HG02588 (cell line): ENCODE measurements around the gene FTO.
"Not testable (repeated sequence)": the region's sequence is repeated elsewhere in the genome, so short reads cannot be mapped to it uniquely, and the experiment has no call there.

Experiments
- ATAC-seq: cut with Tn5 transposase; IDR thresholded peaks from one replicate; pipeline ENCODE4 v1.9.1; 2021; ENCODE audit warnings: mild to moderate bottlenecking, moderate library complexity; ENCODE audit not compliant: unreplicated experiment

FTO gene

DNA sequence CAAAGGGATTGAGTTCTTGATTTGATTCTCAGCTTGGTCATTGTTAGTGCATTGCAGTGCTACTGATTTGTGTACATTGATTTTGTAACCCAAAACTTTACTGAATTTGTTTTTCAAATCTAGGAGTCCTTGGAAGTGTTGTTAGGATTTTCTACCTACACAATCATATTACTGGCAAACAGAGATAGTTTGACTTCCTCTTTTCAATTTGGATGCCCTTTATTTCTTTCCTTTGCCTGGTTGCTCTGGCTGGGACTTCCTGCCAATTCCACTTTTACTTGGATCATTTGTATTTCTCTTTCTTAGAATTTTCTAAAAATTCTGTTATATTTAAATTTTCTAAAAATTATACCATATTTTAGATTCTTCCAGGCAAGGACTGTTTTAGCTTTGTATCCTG lies 151.1 kb downstream of the FTO start:
- ATAC-seq: no peak

DNA sequence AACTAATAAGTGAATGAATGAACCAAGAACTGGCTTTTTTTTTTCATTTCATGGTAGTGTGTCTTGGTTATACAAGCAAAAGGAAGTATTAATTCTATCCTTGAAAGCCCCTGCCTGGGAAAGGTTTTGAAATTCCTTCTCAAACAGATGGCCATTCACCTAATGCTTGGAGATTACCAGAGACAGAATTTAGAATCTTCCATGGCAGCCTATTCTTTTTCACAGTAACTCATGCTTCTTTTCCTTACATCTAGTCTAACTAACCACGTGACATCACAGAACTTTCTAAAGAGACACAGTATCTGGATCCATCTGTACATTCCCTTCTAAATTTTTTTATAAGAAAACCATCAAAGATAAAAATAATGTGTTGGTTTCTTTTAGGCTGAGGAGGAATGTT lies 151.6 kb downstream of the FTO start:
- ATAC-seq: no peak

DNA sequence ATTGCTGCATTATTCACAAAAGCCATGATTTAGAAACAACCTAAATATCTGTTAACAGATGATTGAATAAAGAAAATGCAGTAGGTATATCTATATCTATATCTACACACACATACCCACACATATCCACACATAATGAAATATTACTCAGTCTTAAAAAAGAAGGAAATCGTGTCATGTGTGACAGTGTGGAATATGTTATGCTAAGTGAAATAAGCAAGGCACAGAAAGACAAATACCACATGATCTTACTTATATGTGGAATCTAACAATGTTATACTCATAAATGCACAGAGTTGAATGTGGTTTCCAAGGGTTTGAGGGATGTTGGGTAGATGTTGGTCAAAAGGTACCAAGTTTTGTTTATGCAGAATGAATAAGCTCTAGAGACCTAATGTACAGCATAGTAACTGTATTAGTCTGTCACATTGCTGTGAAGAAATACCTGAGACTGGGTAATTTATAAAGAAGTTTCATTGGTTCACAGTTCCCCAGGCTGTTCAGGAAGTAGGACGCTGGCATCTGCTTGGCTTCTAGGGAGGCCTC lies 156.1 kb downstream of the FTO start:
- ATAC-seq: no peak

DNA sequence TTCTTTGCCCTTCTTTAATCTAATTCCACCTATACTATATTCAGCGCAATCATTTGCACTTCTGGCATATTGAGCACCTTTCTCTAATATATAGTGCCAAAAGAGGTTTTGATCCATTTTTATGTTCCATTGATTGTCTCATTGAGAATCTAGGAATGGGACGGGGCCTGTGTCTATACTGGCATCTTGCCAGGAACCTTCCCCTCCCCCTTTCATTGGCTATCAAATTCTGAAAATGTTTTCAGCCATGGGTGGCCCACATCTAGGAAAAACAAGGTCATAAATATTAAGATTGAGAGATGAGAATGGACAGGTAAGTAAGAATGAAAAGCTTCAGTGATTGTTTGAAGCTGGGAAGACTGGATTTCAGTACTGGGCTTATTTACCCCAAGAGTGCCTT lies 159.9 kb downstream of the FTO start:
- ATAC-seq: no peak

DNA sequence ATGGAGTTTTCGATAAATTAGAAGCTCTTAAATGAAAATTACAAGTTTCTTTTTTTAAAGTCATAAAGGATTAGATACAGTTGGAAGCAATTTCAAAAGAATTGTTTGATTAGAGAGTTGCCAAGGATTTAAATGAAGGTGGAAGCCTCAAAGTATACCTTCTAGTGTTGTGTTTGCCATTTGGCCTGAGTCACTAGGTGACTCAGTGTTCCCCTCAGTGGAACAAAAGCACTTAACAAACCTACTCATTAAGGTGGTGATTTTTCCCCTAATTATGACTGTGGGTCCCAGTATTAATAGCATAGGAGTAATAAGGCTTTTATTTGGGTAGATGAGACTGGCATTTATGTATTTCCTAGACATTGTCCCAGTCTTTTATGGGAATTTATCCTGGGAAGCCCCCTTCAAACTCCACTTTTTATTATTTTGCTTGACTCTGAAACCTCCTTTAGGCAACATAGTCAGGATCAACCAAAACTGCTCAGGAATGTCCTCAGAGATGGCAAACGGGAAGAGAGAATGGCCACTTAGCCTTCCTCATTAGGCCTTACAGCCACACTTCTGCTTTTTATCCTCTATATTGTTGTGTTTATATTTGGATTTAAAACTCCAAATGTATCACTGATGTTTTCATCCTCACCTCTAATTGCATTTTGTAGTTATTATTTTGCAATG lies 161.0 kb downstream of the FTO start:
- ATAC-seq: peak; percentile 8

DNA sequence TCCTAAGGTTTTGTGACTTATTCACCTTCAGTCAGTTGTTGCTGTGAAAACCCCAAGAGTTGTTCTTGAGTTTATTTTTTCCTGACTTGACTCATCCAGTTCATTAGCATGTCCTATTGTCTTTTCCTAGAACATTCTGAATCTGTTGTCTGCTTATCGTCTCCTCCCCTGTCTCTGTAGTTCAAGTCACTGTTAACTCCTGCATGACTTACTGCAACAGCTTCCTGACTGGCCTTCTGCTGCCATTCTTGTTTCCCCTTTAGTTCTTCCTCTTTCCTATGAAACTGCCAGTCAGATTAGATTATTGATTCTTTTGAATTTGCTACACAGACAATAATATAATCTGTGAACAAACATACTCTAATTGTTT lies 161.5 kb downstream of the FTO start:
- peak; percentile 73 for ATAC-seq

DNA sequence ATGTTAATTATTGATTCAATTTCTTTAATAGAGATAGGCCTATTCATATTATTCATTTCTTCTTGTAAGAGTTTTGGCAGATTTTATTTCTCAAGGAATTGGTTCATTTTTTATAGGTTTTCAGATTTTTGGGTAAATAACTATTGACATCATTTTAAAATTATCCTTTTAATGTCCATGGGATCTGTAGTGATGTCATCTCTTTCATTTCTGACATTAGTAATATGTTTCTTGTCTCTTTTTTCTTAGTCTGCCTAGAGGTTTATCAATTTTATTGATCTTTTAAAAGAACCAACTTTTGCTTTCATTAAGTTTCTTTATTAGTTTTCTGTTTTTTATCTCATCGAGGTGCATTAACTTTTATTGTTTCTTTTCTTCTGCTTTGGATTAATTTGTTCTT lies 162.6 kb downstream of the FTO start:
- ATAC-seq: no peak

DNA sequence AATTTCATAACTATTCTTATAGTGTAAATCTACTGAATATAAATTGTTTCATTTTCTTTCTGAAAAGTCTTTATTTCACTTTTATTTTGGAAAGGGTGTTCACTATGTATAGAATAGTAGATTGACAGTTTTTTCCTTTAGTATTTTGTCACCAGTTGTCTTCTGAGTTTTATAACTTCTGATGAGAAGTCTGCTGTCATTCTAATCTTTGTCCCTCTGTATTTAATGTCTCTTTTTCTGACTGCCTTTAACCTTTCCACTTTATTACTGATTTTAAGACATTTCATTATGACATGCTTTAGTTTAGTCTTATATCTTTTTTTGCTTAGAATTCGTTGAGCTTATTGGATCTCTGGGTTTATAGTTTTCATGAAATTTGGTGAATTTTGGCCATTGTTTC lies 166.9 kb downstream of the FTO start:
- no peak for ATAC-seq

DNA sequence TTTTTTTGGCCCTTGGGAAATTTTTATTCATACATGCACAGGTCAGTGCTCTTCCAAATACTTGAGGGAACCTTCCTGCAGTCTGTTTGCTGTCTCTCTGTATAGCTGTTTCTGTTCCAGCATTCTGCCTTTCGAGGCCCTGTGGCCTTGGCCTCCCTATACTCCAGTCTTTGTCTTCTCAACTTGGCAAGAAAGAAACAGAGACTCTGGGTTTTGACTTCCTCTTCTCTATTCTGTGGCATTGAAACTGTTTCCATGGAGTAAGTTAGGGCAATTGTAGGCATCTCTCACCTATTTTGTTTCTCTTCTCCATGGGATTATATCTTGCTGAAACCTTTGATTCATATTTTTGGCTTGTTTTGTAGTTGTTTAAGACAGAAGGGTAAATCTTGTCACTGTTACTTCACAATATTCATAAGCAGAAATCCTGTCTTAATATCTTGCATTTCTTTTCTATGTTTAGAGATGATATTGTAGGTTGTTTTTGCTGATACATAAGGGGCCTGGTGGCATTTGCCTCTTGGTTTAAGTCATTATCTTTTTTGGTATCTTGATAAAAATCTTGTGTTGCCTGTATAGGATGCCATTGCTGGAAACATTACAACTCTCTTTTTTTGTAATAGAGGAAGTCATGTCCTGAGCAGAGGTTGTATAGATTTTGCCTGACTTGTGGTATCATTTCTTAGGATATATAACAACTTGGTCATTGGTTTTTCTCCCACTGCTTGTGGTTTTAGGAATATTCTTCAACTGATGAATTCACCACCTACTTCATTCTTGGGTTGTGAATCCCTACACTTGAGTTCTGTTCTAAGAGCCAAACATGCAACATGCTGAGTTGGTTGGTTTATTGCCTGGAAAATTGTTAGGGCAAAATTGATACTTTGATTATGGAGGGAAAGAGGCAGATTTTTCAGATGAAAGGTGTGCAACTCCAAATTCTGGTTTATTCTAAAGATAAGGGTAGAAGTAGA lies 168.6 kb downstream of the FTO start:
- no peak for ATAC-seq

DNA sequence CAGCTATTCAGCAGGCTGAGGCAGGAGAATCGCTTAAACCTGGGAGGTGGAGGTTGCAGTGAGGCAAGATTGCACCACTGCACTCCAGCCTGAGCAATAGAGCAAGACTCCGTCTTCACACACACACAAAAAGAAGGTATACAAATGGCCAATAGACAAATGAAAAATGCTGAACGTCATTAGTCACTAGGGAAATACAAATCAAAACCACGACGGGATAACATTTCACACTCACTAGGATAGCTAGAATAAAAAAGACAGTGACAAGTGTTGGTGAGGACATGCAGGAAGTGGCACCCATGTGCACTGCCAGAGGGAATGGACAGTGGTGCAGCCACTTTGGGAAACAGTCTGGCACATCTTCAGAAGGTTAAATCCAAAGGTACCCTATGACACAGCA lies 172.9 kb downstream of the FTO start:
- no peak for ATAC-seq

DNA sequence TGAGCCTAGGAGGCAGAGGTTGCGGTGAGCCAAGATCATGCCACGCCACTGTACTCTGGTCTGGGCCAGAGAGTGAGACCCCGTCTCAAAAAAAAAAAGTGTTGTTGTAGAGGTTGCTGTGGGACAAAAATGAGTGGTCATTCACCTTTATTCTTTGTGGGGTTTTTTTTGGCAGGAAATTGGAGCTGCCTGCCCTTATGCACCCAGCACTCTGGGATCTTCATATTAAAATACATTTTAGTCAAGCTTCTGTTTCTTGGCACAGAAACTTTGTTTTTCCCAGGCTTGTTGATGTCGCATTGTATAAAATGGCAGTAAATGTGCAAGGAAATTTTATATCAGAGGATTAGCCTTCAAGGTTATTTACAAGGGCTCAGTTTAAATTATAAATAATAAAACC lies 174.3 kb downstream of the FTO start:
- ATAC-seq: no peak

DNA sequence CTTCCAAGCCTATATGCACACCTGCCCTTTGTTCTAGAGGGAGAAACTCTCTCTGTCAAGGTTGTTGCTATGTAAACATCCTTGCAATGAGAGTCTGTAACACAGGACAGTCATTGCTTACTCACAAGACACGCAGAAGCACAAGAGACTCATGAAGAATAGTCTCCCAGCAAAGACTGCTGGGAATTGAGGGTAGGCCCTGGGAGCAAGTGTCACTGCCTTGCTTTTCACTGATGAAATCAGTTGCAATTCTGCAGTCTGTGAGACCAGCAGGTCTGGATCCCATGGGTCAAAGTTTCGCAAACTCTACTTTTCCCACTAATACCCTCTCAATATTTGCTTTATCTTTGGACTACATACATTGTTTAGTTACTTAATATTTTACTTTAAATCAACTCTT lies 177.4 kb downstream of the FTO start:
- ATAC-seq: no peak

DNA sequence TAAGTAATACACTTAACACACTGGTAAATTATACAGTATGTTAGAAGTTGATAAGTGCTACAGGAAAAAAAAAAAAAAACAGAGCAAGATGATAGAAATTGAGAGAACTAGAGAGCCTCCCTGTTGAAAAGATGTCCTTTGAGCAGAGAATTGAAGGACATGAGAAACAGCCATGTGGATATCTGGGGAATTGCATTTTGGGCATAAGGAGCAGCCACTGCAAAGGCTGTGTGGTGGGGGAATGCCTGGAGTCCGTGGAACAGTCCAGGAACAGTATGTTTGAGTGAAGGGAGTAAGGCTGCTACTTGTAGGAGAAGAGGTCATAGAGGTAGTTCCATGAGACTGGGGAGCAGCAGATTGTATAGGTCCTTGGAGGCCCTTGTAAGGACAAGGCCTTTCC lies 178.4 kb downstream of the FTO start:
- ATAC-seq: no peak

DNA sequence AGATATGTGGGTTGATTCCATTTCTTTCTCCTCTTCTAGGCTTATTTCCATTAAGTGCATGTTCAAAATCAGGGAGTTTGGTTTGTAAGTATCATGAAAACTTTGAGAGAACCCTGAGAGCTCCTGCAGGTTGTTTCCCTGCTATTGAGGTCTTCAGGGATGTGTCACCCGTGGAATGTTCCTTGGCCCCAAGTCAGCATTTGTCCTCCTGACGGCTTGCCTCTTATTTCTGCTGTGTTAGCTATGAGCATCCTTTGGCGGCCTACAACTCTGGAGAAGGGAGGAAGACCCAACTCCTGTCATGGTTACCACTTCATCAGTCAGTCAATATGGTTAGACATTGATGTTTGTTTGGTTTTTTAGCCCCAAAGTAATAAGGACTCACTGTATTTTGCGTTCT lies 180.8 kb downstream of the FTO start:
- no peak for ATAC-seq

DNA sequence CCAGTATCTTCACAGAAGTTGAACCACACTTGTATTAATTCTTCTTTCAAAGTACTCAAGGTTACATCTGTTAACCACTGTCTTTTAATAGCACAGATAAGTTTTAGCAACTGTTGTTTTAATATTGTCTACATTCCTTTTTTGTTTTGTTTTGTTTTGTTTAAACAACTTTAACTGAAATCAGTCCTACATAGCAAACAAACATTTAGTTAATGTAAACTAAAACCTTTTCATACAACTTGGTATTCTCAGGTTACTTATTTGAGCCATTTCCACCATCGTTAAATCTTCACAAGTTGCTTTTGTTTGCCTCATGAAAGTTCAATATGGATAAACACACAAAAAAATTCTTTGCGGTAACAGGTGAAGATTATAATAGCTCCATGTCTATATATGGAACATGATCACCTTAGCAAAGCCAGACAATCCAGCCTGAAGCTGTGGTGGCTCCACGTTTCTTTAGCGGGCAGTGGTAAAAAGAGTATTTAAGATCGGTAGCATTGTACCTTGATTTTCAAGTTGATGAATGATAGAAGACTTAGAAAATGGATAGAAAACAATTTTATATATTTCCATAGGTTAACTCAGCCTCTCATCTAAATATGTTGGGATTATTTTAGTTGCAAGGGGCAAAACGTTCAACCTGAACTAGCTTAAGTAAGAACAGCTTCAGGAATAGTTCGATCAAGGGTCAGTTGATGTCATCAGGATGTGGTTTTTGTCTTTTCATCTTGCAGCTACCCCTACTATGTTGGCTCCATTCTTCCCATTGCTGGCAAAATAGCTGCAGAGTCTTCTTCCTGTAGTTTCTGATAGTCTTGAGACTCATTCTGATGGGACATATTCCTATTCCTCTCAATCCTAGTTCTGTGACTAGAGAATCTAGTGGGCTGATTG lies 182.8 kb downstream of the FTO start:
- no peak for ATAC-seq

DNA sequence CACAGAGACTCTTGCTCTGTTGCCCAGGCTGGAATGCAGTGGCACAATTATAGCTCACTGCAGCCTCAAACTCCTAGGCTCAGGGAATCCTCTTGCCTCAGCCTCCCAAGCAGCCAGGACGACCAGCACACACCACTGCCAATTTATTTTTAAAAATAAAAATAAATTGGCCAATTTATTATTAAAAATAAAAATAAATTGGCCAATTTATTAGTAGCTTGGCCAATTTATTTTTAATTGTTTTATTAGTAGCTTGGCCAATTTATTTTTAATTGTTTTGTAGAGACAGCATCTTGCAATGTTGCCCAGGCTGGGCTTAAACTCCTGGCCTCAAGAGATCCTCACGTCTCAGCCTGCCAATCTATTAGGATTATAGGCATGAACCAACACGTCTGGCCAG lies 184.3 kb downstream of the FTO start:
- no peak for ATAC-seq

DNA sequence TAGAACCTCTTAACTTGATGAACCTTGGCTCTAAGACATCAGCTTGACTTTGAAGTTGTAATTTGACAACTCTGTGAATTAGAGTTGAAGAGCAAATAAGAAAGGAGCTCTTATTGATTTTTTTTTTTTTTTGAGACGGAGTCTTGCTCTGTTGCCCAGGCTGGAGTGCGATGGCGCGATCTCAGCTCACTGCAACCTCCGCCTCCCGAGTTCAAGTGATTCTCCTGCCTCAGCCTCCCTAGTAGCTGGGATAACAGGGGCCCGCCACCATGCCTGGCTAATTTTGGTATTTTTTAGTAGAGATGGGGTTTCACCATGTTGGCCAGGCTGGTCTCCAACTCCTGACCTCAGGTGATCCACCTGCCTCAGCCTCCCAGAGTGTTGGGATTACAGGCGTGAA lies 186.9 kb downstream of the FTO start:
- not testable (repeated sequence) for ATAC-seq

DNA sequence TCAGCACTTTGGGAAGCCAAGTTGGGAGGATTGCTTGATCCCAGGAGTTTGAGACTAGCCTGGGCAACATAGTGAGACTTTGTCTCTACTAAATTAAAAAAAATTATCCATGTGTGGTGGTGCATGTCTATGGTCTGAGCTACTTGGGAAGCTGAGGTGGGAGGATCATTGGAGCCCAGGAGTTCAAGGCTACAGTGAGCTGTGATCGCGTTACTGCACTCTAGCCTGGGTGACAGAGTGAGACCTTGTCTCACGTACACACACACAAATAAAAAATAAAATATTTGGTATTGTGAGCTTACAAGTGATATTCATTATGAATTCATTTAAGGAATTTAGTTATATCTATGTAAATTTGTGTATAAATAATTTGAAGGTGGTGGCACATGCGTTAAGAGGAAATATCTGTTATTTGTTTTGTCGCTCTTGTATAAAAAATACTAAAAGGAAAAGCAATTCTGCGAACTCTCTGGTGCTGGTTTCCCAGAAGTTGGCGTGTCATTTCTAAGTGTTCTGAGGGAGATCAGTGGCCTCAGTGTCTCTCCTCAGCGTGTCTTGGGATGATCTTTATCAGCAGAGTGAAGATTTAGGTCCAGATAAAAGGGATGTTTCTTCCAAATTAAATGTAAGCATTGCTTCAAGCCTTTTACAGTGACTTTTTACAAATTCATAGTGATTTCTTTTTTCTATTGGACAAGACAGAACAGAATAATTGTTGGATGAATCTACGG lies 187.6 kb downstream of the FTO start:
- no peak for ATAC-seq

DNA sequence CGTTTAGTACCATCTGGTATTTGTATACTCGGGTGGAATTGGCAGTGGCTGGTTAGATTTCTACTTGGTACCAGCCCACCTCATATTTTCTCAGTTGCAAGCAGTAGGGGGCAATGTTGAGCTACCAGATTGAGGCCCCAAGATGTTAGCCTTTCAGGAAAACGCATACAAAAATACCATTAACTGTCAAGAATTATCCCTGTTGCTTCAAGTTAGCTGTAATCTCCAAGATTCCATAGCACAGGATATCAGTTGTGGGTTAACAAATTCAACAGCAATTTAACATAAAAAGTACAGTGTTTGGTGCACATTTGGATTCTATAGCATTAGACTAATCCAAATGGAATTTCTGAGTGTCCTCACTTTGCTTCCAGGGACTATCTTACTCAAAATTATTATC lies 188.2 kb downstream of the FTO start:
- ATAC-seq: no peak

DNA sequence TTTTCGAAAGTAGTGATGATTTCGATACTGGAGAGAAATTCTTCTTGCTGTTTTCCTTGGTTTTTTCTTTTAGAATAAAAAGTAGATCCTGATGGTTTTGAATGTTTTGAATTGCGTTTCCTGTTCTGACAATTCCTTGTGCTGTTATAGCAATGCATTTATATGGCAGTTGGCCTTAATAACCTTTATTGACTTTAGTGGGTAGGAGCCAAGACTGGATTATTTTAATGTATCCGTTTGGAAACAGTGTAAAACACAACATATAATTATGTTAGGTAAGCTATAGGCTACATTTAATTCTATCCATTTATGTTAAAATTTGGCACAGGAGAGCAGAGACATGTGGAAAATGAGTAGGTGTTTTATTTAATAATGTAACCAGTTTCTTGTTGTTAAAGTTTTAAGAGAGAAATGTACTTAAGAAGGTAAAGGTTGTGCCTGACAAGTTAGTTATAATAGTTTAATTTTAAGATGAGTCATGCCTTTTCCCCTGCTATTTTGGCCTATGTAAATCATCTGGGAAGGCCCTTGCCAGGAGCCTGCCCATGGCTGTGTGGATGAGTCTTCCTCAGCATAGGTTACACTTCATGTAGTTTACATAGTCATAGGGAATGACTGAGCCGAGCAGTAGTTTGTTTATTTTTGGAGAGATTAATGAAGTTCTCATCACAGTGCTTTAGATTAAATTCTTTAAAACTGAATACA lies 189.9 kb downstream of the FTO start:
- no peak for ATAC-seq
